ENCODE measurements around the gene ALAD.
"Not testable (repeated sequence)": the region's sequence is repeated elsewhere in the genome, so short reads cannot be mapped to it uniquely, and the experiment has no call there.

DNA sequence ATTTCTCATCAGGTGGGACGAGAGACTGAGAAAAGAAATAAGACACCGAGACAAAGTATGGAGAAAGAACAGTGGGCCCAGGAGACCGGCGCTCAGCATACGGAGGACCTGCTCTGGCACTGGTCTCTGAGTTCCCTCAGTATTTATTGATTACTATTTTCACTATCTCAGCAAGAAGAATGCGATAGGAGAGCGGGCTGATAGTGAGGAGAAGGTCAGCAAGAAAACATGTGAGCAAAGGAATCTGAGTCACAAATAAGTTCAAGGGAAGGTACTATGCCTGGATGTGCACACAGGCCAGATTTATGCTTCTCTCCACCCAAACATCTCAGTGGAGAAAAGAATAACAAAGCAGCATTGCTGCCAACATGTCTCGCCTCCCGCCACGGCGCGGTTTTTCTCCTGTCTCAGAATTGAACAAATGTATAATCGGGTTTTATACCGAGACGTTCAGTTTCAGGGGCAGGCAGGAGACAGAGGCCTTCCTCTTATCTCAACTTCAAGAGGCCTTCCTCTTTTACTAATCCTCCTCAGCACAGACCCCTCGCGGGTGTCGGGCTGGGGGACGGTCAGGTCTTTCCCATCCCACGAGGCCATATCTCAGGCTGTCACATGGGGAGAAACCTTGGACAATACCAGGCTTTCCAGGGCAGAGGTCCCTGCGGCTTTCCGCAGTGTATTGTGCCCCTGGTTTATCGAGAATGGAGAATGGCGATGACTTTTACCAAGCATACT lies 21.8 kb downstream of the ALAD start:
- TF ChIP-seq, protein P1, sequence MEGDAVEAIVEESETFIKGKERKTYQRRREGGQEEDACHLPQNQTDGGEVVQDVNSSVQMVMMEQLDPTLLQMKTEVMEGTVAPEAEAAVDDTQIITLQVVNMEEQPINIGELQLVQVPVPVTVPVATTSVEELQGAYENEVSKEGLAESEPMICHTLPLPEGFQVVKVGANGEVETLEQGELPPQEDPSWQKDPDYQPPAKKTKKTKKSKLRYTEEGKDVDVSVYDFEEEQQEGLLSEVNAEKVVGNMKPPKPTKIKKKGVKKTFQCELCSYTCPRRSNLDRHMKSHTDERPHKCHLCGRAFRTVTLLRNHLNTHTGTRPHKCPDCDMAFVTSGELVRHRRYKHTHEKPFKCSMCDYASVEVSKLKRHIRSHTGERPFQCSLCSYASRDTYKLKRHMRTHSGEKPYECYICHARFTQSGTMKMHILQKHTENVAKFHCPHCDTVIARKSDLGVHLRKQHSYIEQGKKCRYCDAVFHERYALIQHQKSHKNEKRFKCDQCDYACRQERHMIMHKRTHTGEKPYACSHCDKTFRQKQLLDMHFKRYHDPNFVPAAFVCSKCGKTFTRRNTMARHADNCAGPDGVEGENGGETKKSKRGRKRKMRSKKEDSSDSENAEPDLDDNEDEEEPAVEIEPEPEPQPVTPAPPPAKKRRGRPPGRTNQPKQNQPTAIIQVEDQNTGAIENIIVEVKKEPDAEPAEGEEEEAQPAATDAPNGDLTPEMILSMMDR (IDR thresholded peaks at IDR 0.05): not testable (repeated sequence)
- TF ChIP-seq POLR2A (IDR thresholded peaks at IDR 0.05): not testable (repeated sequence)
